GM23248 (cell line): ENCODE data around the gene PTPRN2. TPM values are rescaled to one million over a fixed set of nuclear protein-coding genes. Genes with fewer than 3 reads are reported as not detected.

ENCODE experiments used
- DNase-seq: peaks from one replicate; pipeline ENCODE4 v3.0.0-alpha.2; 2015
- H2AFZ ChIP-seq: fragments of 200-600 bp; sonication (generic); 2 replicates; pipeline ENCODE4 v1.6.1; 2016; ENCODE audit warnings: antibody characterized with exemption
- H3F3A ChIP-seq: fragments of 200-600 bp; sonication (generic); 2 replicates; pipeline ENCODE4 v1.6.1; 2016; ENCODE audit warnings: mild to moderate bottlenecking, antibody characterized with exemption, mixed run types; ENCODE audit not compliant: insufficient read depth
- H3K27ac ChIP-seq: fragments of 200-600 bp; sonication (generic); 2 replicates; pipeline ENCODE4 v1.5.1; 2016; ENCODE audit warnings: mild to moderate bottlenecking
- H3K27me3 ChIP-seq: fragments of 200-600 bp; sonication (generic); replicated peaks from 2 replicates; pipeline ENCODE4 v1.6.1; 2016; ENCODE audit warnings: mild to moderate bottlenecking; ENCODE audit not compliant: insufficient read depth
- H3K36me3 ChIP-seq: fragments of 200-600 bp; sonication (generic); 2 replicates; pipeline ENCODE4 v1.6.1; 2016; ENCODE audit warnings: low read depth, mild to moderate bottlenecking
- H3K4me1 ChIP-seq: fragments of 200-600 bp; sonication (generic); 2 replicates; pipeline ENCODE4 v1.6.1; 2016; ENCODE audit warnings: mild to moderate bottlenecking; ENCODE audit not compliant: insufficient read depth
- H3K4me2 ChIP-seq: fragments of 200-600 bp; sonication (generic); one replicate; pipeline ENCODE4 v1.6.1; 2016; ENCODE audit warnings: mild to moderate bottlenecking; ENCODE audit not compliant: unreplicated experiment
- H3K4me3 ChIP-seq: fragments of 200-600 bp; sonication (generic); 2 replicates; pipeline ENCODE4 v1.5.1; 2016; ENCODE audit warnings: mild to moderate bottlenecking
- H3K79me2 ChIP-seq: fragments of 200-600 bp; sonication (generic); 2 replicates; pipeline ENCODE4 v1.6.1; 2016; ENCODE audit warnings: mild to moderate bottlenecking; ENCODE audit not compliant: insufficient read depth
- H3K9ac ChIP-seq: fragments of 200-600 bp; sonication (generic); 2 replicates; pipeline ENCODE4 v1.6.1; 2016; ENCODE audit warnings: mild to moderate bottlenecking
- H3K9me2 ChIP-seq: fragments of 200-600 bp; sonication (generic); 2 replicates; pipeline ENCODE4 v1.6.1; 2016; ENCODE audit warnings: mixed run types, mild to moderate bottlenecking, moderate library complexity; ENCODE audit not compliant: insufficient read depth
- H3K9me3 ChIP-seq: fragments of 200-600 bp; sonication (generic); one replicate; pipeline ENCODE4 v1.6.1; 2017; ENCODE audit warnings: low read depth
- H4K20me1 ChIP-seq: fragments of 200-600 bp; sonication (generic); 2 replicates; pipeline ENCODE4 v1.6.0; 2016; ENCODE audit not compliant: insufficient read depth
- EZH2 ChIP-seq: fragments of 200-600 bp; sonication (generic); IDR thresholded peaks from 2 replicates; pipeline ENCODE4 v1.6.1; 2018; ENCODE audit warnings: antibody characterized with exemption, mild to moderate bottlenecking; ENCODE audit not compliant: insufficient read depth, poor library complexity, severe bottlenecking
- EZH2phosphoT487 ChIP-seq: fragments of 200-600 bp; sonication (generic); IDR thresholded peaks from 2 replicates; pipeline ENCODE4 v1.6.1; 2018; ENCODE audit warnings: antibody characterized with exemption, moderate library complexity, mild to moderate bottlenecking, low read depth; ENCODE audit not compliant: insufficient read depth
- WGBS, 2 experiments: methylation state at CpG; one replicate each; pipeline ENCODE4 v1.1.6; 2015 to 2017; ENCODE audit warnings: low lambda C conversion rate in 2 of 2, low coverage in 1 of 2; ENCODE audit errors: missing lambda C conversion rate in 2 of 2; 5-methylcytosine and 5-hydroxymethylcytosine counted together
- in situ Hi-C: fragments of 300-500 bp; cut with MboI; formaldehyde crosslinking; loops from 2 replicates; pipeline ENCODE4 v1.15.0; 2020
- polyA plus RNA-seq: library from polyadenylated mRNA; unstranded; fragments of >200 nt; fragmentation: Nextera tagmentation; extraction: Ambion mirVana; gene quantifications from 2 replicates; pipeline ENCODE4 v1.2.1, GENCODE V29; 2016
- total RNA-seq: library from RNA; depleted of rRNA; stranded (reverse); fragments of >200 nt; shearing (Covaris generic); gene quantifications from 2 replicates; pipeline ENCODE4 v1.2.3, GENCODE V29; 2014

PTPRN2 gene
- total and polyA plus RNA-seq, 2 experiments from 2014 or later: 0.13 TPM; not detected in 1

DNA sequence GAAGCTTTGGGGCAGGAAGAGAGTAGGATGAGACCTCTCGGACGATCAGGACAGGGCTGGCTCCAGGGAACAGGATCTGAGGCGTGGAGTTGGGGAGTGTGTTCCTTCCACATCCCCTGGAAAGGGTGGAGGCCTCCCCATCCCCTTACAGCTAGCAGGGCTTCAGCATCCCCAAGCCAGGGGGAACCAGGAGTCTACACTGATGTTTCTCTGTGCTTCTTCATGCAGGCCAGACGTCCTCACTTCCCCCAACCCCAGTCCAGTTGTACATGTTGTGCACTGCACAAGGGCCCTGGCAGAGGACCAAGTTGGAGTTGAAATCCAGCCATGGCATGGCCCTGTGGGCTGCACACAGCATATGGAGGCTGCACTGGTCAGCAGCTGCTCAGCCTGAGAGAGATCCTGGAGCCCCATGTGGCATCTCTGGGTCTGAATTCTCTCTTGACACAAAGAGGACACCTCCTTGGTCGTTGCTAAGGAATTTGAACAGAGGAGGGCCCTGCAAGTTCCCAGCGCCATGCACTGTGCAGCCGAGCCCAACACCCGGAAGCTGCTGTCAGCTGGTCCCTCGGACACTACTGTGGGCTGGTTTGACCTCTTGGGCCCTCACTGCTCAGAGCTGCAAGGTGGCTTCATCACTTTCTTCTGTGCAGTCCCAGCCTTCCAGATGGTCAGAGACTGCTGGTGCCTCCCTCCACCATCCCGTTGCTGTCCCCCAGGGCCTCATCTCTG lies 1069.7 kb downstream of the PTPRN2 start:
- no peaks in the 10 kb centered on the region for H3F3A ChIP-seq
- no peaks in the 10 kb centered on the region for H3K9me2 ChIP-seq
- WGBS, 2 experiments: 24 to 27% methylated on average over 10 of the region's 10 CpGs
- DNase-seq: no peak
- in situ Hi-C loops: no loop called here
- no peaks in the 10 kb centered on the region for H3K4me1 ChIP-seq
- no peaks in the 10 kb centered on the region for H3K36me3 ChIP-seq
- no peak overlapping the region for H2AFZ ChIP-seq
- H3K79me2 ChIP-seq: no peaks in the 10 kb centered on the region
- no peaks in the 10 kb centered on the region for H3K27me3 ChIP-seq
- no peak overlapping the region for H3K9ac ChIP-seq
- H3K27ac ChIP-seq: no peak overlapping the region
- no peak overlapping the region for H3K4me2 ChIP-seq
- H3K9me3 ChIP-seq: no peaks in the 10 kb centered on the region
- H3K4me3 ChIP-seq: no peak overlapping the region
- H4K20me1 ChIP-seq: no peaks in the 10 kb centered on the region
- TF ChIP-seq EZH2phosphoT487: no peak
- TF ChIP-seq EZH2: no peak

DNA sequence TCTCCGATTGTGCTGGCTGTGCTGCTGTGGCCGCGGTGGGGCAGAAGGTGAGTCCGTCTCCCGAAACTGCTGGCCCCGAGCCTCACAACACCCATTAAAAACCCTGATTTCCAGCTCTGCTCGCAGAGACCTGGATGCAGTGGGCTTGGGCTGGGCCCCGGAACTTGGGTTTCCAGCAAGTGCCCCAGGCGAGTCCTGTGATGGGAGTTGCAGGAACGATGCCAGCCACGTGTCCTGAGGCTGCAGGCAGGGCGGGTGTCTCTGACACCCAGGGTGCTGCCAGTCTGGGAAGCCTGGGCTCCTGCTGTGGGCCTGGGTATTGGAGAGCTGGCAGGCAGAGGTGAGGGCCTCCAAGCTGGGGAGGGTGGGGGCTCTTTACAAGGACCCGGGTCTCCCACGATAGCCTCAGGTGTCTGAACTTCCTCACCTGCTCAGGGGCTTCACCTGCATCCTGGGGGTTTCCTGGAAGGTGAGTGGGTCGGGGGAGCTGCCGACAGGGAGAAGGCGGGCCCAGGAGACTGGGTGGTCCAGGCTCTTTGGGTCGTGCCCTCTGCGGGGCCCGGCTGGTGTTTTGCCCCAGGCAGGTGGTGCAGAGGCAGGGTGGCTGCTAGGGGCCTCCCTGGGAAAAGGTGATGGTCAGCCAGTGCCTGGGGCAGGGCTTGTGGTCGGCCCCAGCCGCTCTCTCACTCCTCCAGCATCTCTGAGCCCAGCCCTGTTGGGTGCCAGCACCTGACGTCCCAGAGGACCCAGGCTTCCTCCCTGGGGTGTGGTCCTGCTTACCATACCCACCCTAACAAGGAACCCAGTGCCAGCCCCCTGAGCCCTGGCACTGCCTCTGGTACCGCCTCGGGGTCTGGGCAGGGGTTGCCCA lies 1070.5 kb downstream of the PTPRN2 start:
- TF ChIP-seq EZH2: no peak
- no peak for TF ChIP-seq EZH2phosphoT487
- no peaks in the 10 kb centered on the region for H4K20me1 ChIP-seq
- in situ Hi-C loops: no loop called here
- no peaks in the 10 kb centered on the region for H3K27me3 ChIP-seq
- H3K4me1 ChIP-seq: no peaks in the 10 kb centered on the region
- no peak overlapping the region for H2AFZ ChIP-seq
- H3K79me2 ChIP-seq: no peaks in the 10 kb centered on the region
- no peaks in the 10 kb centered on the region for H3F3A ChIP-seq
- no peak overlapping the region for H3K4me2 ChIP-seq
- DNase-seq: no peak
- no peaks in the 10 kb centered on the region for H3K9me3 ChIP-seq
- H3K9ac ChIP-seq: no peak overlapping the region
- no peak overlapping the region for H3K4me3 ChIP-seq
- no peak overlapping the region for H3K27ac ChIP-seq
- no peaks in the 10 kb centered on the region for H3K36me3 ChIP-seq
- H3K9me2 ChIP-seq: no peaks in the 10 kb centered on the region
- 26 to 34% methylated on average over 24 to 25 of the region's 25 CpGs for WGBS, 2 experiments

DNA sequence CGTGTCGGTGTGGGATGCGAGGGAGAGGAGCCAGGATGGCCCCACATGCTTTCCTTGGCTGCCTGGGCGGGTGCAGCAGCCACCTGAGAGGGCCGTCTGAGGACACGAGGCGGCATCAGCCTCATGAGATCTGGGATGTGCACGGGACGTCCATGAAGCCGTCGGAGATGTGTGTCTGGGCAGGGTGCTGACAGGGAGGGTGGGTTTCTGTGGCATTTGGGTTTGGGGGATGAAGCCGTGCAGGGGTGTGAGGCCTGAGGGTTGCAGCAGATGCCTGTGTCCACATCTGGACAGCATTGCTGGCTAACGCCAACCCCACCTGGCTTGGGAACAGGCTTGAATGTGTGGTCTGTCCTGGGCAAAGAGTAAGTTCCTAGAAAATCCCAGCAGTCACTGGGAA lies 1071.3 kb downstream of the PTPRN2 start:
- no peak overlapping the region for H3K4me3 ChIP-seq
- TF ChIP-seq EZH2 (no peak), EZH2phosphoT487 (no peak)
- H2AFZ ChIP-seq: no peak overlapping the region
- 5 to 7% methylated on average over 11 to 13 of the region's 13 CpGs for WGBS, 2 experiments
- no peaks in the 10 kb centered on the region for H4K20me1 ChIP-seq
- no peaks in the 10 kb centered on the region for H3K36me3 ChIP-seq
- DNase-seq: no peak
- H3K9me2 ChIP-seq: no peaks in the 10 kb centered on the region
- H3K79me2 ChIP-seq: no peaks in the 10 kb centered on the region
- H3K9ac ChIP-seq: no peak overlapping the region
- H3K9me3 ChIP-seq: no peaks in the 10 kb centered on the region
- H3F3A ChIP-seq: no peaks in the 10 kb centered on the region
- in situ Hi-C loops: no loop called here
- H3K4me1 ChIP-seq: no peaks in the 10 kb centered on the region
- H3K27me3 ChIP-seq: no peaks in the 10 kb centered on the region
- no peak overlapping the region for H3K27ac ChIP-seq
- H3K4me2 ChIP-seq: no peak overlapping the region

DNA sequence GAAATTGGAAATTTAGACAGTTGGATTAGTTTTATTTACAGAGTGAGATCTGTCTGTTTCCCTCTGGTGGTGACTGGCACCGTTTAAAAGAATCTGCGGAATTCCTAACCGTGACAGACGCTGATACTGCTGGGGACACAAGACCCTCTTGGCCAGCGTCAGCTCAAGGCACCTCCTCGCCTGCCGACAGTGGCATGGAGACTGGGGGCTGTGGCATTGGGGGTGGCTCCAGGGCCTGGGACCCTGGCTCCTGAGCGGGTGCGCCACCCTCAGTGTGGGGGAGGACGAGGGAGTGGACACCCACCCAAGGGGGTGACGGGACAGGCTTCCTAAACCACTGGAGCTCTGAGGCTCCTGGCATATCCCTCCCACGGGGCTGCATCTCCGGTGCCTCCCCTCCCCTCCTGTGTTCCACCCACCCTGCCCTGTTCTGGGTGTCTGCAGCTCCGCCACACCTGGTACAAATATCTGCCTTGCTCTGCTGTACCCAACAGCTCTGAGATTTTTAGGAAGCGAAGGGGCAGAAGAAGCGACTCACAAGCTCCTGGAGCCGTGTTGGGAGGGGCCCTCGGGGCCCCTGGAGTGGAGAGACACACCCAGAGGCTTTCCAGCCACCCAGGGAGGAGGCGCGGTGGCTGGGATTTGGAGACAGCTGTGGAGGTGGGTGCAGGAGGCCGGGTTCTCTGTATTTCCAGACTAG lies 1072.1 kb downstream of the PTPRN2 start:
- Histone ChIP-seq H3K36me3 (no peaks in the 10 kb centered on the region), H3K27me3 (no peaks in the 10 kb centered on the region), H4K20me1 (no peaks in the 10 kb centered on the region), H3K79me2 (no peaks in the 10 kb centered on the region), H3K9me2 (no peaks in the 10 kb centered on the region), H3K9me3 (no peaks in the 10 kb centered on the region), H3K27ac (no peak overlapping the region), H3F3A (no peaks in the 10 kb centered on the region), H2AFZ (no peak overlapping the region), H3K4me3 (no peak overlapping the region), H3K4me1 (no peaks in the 10 kb centered on the region), H3K9ac (no peak overlapping the region), H3K4me2 (no peak overlapping the region)
- no peak for DNase-seq
- 23 to 24% methylated on average over 18 to 21 of the region's 21 CpGs for WGBS, 2 experiments
- in situ Hi-C loops: no loop called here
- TF ChIP-seq EZH2: no peak
- TF ChIP-seq EZH2phosphoT487: no peak
